HepG2 (cell line): ENCODE results near the gene CD300LF. TPM values are rescaled to one million over a fixed set of nuclear protein-coding genes. Genes with fewer than 3 reads are reported as not detected.

Experiments
- ISL2 ChIP-seq: sonication (generic); formaldehyde crosslinking; IDR thresholded peaks from 2 replicates; pipeline ENCODE4 v1.5.0; 2020; ENCODE audit warnings: missing genetic modification reagents
- MTF1 ChIP-seq: sonication (generic); formaldehyde crosslinking; IDR thresholded peaks from 2 replicates; pipeline ENCODE4 v1.5.0; 2020; ENCODE audit warnings: missing genetic modification reagents
- NFIC ChIP-seq: IDR thresholded peaks from 2 replicates; pipeline ENCODE4 v1.6.1; 2012; ENCODE audit warnings: mild to moderate bottlenecking, low read length, inconsistent platforms
- NFKBIZ ChIP-seq: IDR thresholded peaks from 2 replicates; pipeline ENCODE4 v1.6.1; 2018; ENCODE audit warnings: missing genetic modification reagents, missing compliant biosample characterization
- NR2C2 ChIP-seq: sonication (generic); formaldehyde crosslinking; IDR thresholded peaks from 2 replicates; pipeline ENCODE4 v1.4.0; 2020; ENCODE audit warnings: missing genetic modification reagents, mild to moderate bottlenecking, moderate library complexity, borderline replicate concordance
- REPIN1 ChIP-seq: sonication (generic); formaldehyde crosslinking; IDR thresholded peaks from 2 replicates; pipeline ENCODE4 v1.8.0; 2022; ENCODE audit warnings: missing genetic modification reagents, low read depth, mild to moderate bottlenecking, borderline replicate concordance
- TBX3 ChIP-seq: fragments of 450-650 bp; IDR thresholded peaks from 2 replicates; pipeline ENCODE4 v1.6.1; 2017; ENCODE audit warnings: antibody characterized with exemption, mild to moderate bottlenecking, inconsistent platforms, borderline replicate concordance
- U2AF1 ChIP-seq: fragments of 200-400 bp; formaldehyde crosslinking; optimal IDR thresholded peaks from 2 replicates; pipeline ENCODE3; 2017; ENCODE audit warnings: mild to moderate bottlenecking, low read depth, low read length
- ZFP90 ChIP-seq: sonication (generic); formaldehyde crosslinking; IDR thresholded peaks from 2 replicates; pipeline ENCODE4 v1.8.0; 2022; ENCODE audit warnings: missing genetic modification reagents, mild to moderate bottlenecking, inconsistent platforms, borderline replicate concordance
- ZNF484 ChIP-seq: sonication (generic); formaldehyde crosslinking; IDR thresholded peaks from 2 replicates; pipeline ENCODE4 v1.5.1; 2020; ENCODE audit warnings: mild to moderate bottlenecking, low read depth, missing genetic modification reagents, borderline replicate concordance
- ZNF746 ChIP-seq: sonication (generic); formaldehyde crosslinking; IDR thresholded peaks from 2 replicates; pipeline ENCODE4 v1.8.0; 2022; ENCODE audit warnings: mild to moderate bottlenecking, missing genetic modification reagents
- polyA plus RNA-seq, 8 experiments: library from polyadenylated mRNA; depleted of rRNA in 3 of 8; stranded (reverse) in 7 of 8; unstranded in 1 of 8; fragments of >200 nt; fragmentation: Illumina TruSeq in 4 of 8; extraction: Trizol in 4 of 8; gene quantifications; 2 replicates each; pipeline versions ENCODE4 v1.2.1 to v1.2.3, GENCODE V29; 2011 to 2016; ENCODE audit warnings: low read depth in 4 of 8, missing spikeins in 1 of 8, mixed read lengths in 1 of 8; ENCODE audit not compliant: insufficient read depth in 1 of 8
- total RNA-seq, 5 experiments: library from RNA; depleted of rRNA; stranded (reverse); fragments of >200 nt; fragmentation: Illumina TruSeq; extraction: Trizol; gene quantifications; 2 replicates each; pipeline ENCODE4 v1.2.3, GENCODE V29; 2016; ENCODE audit warnings: low read depth in 1 of 5
- TF ChIP-seq, protein P1 (sequence below): IDR thresholded peaks from 2 replicates; pipeline ENCODE4 v1.6.1; 2018; ENCODE audit warnings: missing genetic modification reagents, mild to moderate bottlenecking, missing compliant biosample characterization
- TF ChIP-seq, protein P2 (sequence below): sonication (generic); formaldehyde crosslinking; IDR thresholded peaks from 2 replicates; pipeline ENCODE4 v1.5.1; 2020; ENCODE audit warnings: mild to moderate bottlenecking, missing genetic modification reagents
- TF ChIP-seq, protein P3 (sequence below): sonication (generic); formaldehyde crosslinking; IDR thresholded peaks from 2 replicates; pipeline ENCODE4 v1.5.1; 2020; ENCODE audit warnings: missing genetic modification reagents, mild to moderate bottlenecking, borderline replicate concordance
- TF ChIP-seq, protein P4 (sequence below): conservative IDR thresholded peaks from 2 replicates; pipeline ENCODE4 v1.6.1; 2018; ENCODE audit warnings: missing genetic modification reagents
- TF ChIP-seq, protein P5 (sequence below): sonication (generic); formaldehyde crosslinking; IDR thresholded peaks from 2 replicates; pipeline ENCODE4 v1.4.0; 2020; ENCODE audit warnings: missing genetic modification reagents
- TF ChIP-seq, protein P6 (sequence below): sonication (generic); formaldehyde crosslinking; conservative IDR thresholded peaks from 2 replicates; pipeline ENCODE4 v1.4.0; 2020; ENCODE audit warnings: missing genetic modification reagents

Gene CD300LF
- total and polyA plus RNA-seq, 2 of the 13 experiments (the other 11 are each of a cell fraction or from before 2014, with no cell fraction given), result not detected

DNA sequence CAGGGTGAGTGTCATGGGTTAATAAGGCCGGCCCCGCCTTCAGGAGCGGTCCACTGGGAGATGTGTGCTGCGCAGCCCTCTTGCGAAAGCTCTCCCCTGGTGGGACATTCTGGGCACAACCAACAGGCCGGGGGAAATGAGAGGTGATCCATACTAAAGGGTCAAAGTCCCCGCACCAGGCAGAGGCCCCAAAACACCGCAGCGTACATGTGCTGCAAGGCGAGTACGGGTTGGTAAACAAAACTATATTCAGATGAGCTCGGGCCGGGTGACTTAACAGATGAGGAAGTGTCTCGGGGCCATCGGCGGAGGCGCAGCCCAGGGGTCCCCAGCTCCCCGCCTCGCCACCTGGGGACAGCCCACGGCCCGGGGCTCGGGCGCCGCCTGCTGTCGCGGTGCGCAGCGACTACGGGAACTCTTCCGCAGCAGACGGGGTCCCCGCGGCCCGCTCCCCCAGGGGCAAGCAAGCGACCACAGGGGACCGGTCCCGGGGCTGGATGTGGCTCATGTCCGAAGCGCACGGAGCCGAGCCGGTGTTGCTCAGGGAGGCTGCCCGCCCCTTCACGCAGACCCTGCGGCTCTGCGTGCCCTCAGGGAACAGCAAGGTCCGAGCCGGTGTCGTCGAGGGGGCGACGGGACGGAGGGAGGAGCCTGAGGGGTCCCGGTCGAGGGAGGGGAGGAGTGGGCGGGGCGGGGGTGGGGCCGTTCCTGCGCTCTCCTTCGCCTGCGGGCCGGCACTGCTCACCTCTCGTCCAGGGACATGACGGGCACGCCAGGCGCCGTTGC lies 24.0 kb upstream of the CD300LF start, which contains the start of gene RAB37 (continued):
- TF ChIP-seq, protein P1, sequence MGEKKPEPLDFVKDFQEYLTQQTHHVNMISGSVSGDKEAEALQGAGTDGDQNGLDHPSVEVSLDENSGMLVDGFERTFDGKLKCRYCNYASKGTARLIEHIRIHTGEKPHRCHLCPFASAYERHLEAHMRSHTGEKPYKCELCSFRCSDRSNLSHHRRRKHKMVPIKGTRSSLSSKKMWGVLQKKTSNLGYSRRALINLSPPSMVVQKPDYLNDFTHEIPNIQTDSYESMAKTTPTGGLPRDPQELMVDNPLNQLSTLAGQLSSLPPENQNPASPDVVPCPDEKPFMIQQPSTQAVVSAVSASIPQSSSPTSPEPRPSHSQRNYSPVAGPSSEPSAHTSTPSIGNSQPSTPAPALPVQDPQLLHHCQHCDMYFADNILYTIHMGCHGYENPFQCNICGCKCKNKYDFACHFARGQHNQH (CRISPR knock-in tag), result peak; percentile 75
- TF ChIP-seq, protein P2, sequence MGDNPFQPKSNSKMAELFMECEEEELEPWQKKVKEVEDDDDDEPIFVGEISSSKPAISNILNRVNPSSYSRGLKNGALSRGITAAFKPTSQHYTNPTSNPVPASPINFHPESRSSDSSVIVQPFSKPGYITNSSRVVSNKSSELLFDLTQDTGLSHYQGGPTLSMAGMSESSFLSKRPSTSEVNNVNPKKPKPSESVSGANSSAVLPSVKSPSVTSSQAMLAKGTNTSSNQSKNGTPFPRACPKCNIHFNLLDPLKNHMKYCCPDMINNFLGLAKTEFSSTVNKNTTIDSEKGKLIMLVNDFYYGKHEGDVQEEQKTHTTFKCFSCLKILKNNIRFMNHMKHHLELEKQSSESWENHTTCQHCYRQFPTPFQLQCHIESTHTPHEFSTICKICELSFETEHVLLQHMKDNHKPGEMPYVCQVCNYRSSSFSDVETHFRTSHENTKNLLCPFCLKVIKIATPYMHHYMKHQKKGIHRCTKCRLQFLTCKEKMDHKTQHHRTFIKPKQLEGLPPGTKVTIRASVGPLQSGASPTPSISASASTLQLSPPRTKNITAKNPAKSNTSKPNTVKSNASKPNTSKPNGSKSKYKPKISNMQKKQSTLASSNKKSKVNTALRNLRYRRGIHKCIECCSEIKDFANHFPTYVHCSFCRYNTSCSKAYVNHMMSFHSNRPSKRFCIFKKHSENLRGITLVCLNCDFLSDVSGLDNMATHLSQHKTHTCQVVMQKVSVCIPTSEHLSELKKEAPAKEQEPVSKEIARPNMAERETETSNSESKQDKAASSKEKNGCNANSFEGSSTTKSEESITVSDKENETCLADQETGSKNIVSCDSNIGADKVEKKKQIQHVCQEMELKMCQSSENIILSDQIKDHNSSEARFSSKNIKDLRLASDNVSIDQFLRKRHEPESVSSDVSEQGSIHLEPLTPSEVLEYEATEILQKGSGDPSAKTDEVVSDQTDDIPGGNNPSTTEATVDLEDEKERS, result no peak; the same call in 1 of the 2 replicates
- peak; percentile 85 for TF ChIP-seq ISL2 (CRISPR knock-in tag)
- TF ChIP-seq, protein P3, sequence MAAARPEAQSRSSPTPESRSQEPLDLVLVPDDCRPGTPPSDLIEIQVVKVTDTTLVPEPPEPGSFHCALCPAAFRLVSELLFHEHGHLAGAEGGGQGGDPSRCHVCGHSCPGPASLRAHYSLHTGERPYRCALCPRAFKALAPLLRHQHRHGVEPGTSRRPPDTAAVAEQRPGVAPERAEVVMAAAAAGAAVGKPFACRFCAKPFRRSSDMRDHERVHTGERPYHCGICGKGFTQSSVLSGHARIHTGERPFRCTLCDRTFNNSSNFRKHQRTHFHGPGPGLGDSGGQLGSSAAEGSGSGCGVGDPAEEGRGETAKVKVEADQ (CRISPR knock-in tag), result peak; percentile 67; the same call in 1 of the 2 replicates
- 0 out of 2 replicates have a peak, but pooled peaks have one; percentile 52 for TF ChIP-seq ZNF484
- TF ChIP-seq, protein P4, sequence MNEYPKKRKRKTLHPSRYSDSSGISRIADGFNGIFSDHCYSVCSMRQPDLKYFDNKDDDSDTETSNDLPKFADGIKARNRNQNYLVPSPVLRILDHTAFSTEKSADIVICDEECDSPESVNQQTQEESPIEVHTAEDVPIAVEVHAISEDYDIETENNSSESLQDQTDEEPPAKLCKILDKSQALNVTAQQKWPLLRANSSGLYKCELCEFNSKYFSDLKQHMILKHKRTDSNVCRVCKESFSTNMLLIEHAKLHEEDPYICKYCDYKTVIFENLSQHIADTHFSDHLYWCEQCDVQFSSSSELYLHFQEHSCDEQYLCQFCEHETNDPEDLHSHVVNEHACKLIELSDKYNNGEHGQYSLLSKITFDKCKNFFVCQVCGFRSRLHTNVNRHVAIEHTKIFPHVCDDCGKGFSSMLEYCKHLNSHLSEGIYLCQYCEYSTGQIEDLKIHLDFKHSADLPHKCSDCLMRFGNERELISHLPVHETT (CRISPR knock-in tag), result peak; percentile 78
- TF ChIP-seq NFKBIZ (CRISPR knock-in tag), result peak; percentile 80
- no peak for TF ChIP-seq NFIC
- TF ChIP-seq NR2C2 (CRISPR knock-in tag), result peak; percentile 64; the same call in 1 of the 2 replicates
- peak; percentile 81 for TF ChIP-seq U2AF1
- peak; percentile 78; the same call in 1 of the 2 replicates for TF ChIP-seq TBX3
- peak; percentile 99 for TF ChIP-seq REPIN1
- no peak; the same call in none of the 2 replicates for TF ChIP-seq ZFP90 (CRISPR knock-in tag)
- TF ChIP-seq, protein P5, sequence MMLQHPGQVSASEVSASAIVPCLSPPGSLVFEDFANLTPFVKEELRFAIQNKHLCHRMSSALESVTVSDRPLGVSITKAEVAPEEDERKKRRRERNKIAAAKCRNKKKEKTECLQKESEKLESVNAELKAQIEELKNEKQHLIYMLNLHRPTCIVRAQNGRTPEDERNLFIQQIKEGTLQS (CRISPR knock-in tag), result no peak; the same call in 1 of the 2 replicates
- TF ChIP-seq, protein P6, sequence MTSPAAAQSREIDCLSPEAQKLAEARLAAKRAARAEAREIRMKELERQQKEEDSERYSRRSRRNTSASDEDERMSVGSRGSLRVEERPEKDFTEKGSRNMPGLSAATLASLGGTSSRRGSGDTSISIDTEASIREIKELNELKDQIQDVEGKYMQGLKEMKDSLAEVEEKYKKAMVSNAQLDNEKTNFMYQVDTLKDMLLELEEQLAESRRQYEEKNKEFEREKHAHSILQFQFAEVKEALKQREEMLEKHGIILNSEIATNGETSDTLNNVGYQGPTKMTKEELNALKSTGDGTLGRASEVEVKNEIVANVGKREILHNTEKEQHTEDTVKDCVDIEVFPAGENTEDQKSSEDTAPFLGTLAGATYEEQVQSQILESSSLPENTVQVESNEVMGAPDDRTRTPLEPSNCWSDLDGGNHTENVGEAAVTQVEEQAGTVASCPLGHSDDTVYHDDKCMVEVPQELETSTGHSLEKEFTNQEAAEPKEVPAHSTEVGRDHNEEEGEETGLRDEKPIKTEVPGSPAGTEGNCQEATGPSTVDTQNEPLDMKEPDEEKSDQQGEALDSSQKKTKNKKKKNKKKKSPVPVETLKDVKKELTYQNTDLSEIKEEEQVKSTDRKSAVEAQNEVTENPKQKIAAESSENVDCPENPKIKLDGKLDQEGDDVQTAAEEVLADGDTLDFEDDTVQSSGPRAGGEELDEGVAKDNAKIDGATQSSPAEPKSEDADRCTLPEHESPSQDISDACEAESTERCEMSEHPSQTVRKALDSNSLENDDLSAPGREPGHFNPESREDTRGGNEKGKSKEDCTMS (CRISPR knock-in tag), result no peak
- peak; percentile 96 for TF ChIP-seq ZNF746 (CRISPR knock-in tag)
- TF ChIP-seq MTF1 (CRISPR knock-in tag), result no peak
